CD4-positive, alpha-beta memory T cell (primary cell): ENCODE data around the gene TLE7. TPM values are rescaled to one million over a fixed set of nuclear protein-coding genes. Genes with fewer than 3 reads are reported as not detected.

Source experiments
- CTCF ChIA-PET: fragments of 350-600 bp; sonication (Branson Sonifier 250); formaldehyde crosslinking; loops from one replicate; lab custom pipeline; 2021; ENCODE audit warnings: inconsistent platforms; ENCODE audit not compliant: partially characterized antibody; lab: Charles Lee
- POLR2A ChIA-PET: fragments of 350-600 bp; sonication (Branson Sonifier 250); formaldehyde crosslinking; loops from one replicate; lab custom pipeline; 2021; ENCODE audit not compliant: partially characterized antibody; lab: Charles Lee
- DNase-seq, 5 donors: peaks; one replicate each; pipeline versions ENCODE4 v3.0.0 to v3.0.0-alpha.2; 2020 to 2022; ENCODE audit warnings: mixed read lengths in 1 of 5
- H3K27ac ChIP-seq: one replicate; pipeline ENCODE4 v1.7.0; 2013; ENCODE audit warnings: low read depth, low read length
- H3K27me3 ChIP-seq: 2 replicates; pipeline ENCODE4 v1.7.0; 2013; ENCODE audit warnings: mild to moderate bottlenecking, low read length, moderate library complexity; ENCODE audit not compliant: insufficient read depth
- H3K36me3 ChIP-seq: 2 replicates; pipeline ENCODE4 v1.7.0; 2013; ENCODE audit warnings: mild to moderate bottlenecking, low read length, moderate library complexity; ENCODE audit not compliant: insufficient read depth
- H3K4me1 ChIP-seq: 2 replicates; pipeline ENCODE4 v1.7.0; 2013; ENCODE audit warnings: mild to moderate bottlenecking, low read length, moderate library complexity; ENCODE audit not compliant: insufficient read depth
- H3K4me3 ChIP-seq, 2 donors: one replicate each; pipeline ENCODE4 v1.7.0; 2013; ENCODE audit warnings: low read length in 2 of 2, mild to moderate bottlenecking in 1 of 2
- H3K9me3 ChIP-seq, 2 donors: one replicate each; pipeline ENCODE4 v1.7.0; 2013; ENCODE audit warnings: low read length in 2 of 2, control low read depth in 1 of 2; ENCODE audit not compliant: control insufficient read depth in 1 of 2
- H3K27ac Mint-ChIP-seq, 7 donors: one replicate each; pipeline ENCODE4 v1.8.0; 2020 to 2021; ENCODE audit warnings: mixed read lengths in 7 of 7, mild to moderate bottlenecking in 6 of 7, inconsistent platforms in 3 of 7, moderate library complexity in 3 of 7
- H3K27me3 Mint-ChIP-seq, 2 donors: one replicate each; pipeline ENCODE4 v1.8.0; 2020 to 2021; ENCODE audit warnings: mixed read lengths in 2 of 2
- H3K36me3 Mint-ChIP-seq, 2 donors: one replicate each; pipeline ENCODE4 v1.8.0; 2020 to 2021; ENCODE audit warnings: mixed read lengths in 2 of 2, inconsistent platforms in 1 of 2, mild to moderate bottlenecking in 1 of 2
- H3K4me1 Mint-ChIP-seq, 4 donors: one replicate each; pipeline ENCODE4 v1.8.0; 2020 to 2021; ENCODE audit warnings: mixed read lengths in 4 of 4, mild to moderate bottlenecking in 1 of 4
- H3K4me3 Mint-ChIP-seq, 8 donors: one replicate each; pipeline ENCODE4 v1.8.0; 2020 to 2021; ENCODE audit warnings: mixed read lengths in 8 of 8, mild to moderate bottlenecking in 7 of 8, moderate library complexity in 6 of 8, inconsistent platforms in 3 of 8
- H3K9me3 Mint-ChIP-seq, 8 donors: one replicate each; pipeline ENCODE4 v1.8.0; 2020 to 2021; ENCODE audit warnings: mixed read lengths in 8 of 8, mild to moderate bottlenecking in 5 of 8, inconsistent platforms in 3 of 8, moderate library complexity in 1 of 8
- intact Hi-C: fragments of 100-400 bp; cut with micrococcal nuclease; formaldehyde crosslinking; loops from one replicate; pipeline ENCODE4 v1.15.1; 2023
- polyA plus RNA-seq, 2 donors: library from polyadenylated mRNA; unstranded; fragments of 300-500 nt; fragmentation: Illumina TruSeq; gene quantifications; one replicate each; pipeline ENCODE4 v1.2.3, GENCODE V29; 2021
- total RNA-seq, 2 experiments: library from RNA; stranded (reverse); gene quantifications; one replicate each; pipeline ENCODE4 v1.2.3, GENCODE V29; 2021

The TLE7 gene
- total and polyA plus RNA-seq, 4 experiments from 2014 or later, result not detected

DNA sequence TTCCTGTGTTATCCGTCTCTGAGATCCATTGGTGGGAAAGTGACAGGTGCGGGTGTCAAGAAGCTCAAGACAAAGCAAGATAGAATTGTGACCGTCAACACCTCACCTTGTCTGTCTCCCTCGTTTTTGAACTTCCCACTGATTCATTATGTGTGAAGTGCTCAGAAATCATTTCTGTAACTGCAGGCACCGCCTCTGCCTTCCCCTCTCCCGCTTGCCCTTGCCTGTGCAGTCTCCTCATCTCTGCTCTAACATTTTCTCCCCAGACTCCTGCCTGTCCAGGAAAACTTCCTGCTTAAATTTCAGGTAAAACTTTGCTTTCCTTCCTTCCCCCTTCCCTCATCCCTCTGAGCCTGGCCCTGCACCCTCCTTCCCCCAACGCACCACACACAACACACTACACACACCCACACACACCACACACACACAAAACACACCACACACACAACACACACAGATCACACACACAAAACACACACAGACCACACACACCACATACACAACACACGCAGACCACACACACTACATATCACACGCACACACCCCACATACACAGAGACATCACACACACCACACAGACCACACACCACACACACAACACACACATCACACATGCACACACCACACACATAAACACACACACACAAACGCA, 57.7 kb downstream of the TLE7 start:
- POLR2A ChIA-PET, result no interaction called here
- DNase-seq, result no peak
- Histone ChIP-seq H3K36me3 (no peaks in the 10 kb centered on the region), H3K4me3 (no peak overlapping the region), H3K4me1 (no peaks in the 10 kb centered on the region), H3K27me3 (no peaks in the 10 kb centered on the region), H3K9me3 (no peaks in the 10 kb centered on the region), H3K27ac (no peak overlapping the region)
- H3K27me3 Mint-ChIP-seq, result peaks cover 16 to 29% of the 10 kb centered on the region in 2 donors
- CTCF ChIA-PET, result no interaction called here
- intact Hi-C loops, result no loop called here
- H3K4me3 Mint-ChIP-seq, result no peak overlapping the region
- H3K36me3 Mint-ChIP-seq, result no peaks in the 10 kb centered on the region
- H3K9me3 Mint-ChIP-seq, result peaks cover 0 to 1% (median 0%) of the 10 kb centered on the region in 8 donors
- H3K4me1 Mint-ChIP-seq, result peaks cover 0 to 5% (median 0%) of the 10 kb centered on the region in 4 donors
- no peak overlapping the region for H3K27ac Mint-ChIP-seq

DNA sequence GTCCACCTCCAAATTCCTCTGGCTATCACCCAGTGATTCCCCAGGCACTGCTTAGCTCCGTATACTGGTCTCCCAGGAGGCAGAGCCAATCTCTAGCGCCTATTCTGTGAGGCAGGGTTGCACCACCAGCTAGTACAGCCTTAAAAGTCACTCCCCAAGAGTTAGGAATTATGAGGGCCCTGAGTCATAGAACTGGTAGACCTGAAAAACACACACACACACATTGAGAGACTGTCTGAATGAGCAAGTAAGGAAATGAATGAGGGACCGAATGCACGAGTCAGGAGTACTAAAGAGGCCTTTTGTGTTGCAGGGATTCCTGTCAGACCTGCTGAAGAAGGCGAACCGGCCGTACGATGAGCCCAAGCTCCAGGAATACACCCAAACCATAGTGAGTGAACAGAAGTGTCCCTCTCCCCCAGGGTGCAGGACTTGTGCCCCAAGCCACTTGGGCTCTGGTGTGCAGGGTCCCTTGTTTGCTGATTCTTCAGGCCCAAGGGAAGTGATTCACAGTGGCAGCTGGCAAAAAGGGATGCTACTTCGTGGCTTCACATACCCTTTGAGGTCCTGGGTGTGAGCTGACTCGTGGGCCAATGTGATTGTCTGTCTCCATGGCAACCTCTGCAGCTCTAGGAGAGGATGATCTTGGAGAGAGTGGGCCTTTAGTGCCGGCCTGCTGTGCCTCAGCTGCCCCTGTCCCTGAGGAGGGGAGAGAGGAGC, 58.6 kb downstream of the TLE7 start:
- Mint-ChIP-seq H3K4me1 (peaks cover 0 to 5% (median 0%) of the 10 kb centered on the region in 4 donors), H3K4me3 (no peak overlapping the region), H3K9me3 (peaks cover 0 to 1% (median 0%) of the 10 kb centered on the region in 8 donors), H3K27ac (no peak overlapping the region), H3K36me3 (no peaks in the 10 kb centered on the region), H3K27me3 (peaks cover 15 to 30% of the 10 kb centered on the region in 2 donors)
- Histone ChIP-seq H3K27ac (no peak overlapping the region), H3K36me3 (no peaks in the 10 kb centered on the region), H3K9me3 (no peaks in the 10 kb centered on the region), H3K4me1 (no peaks in the 10 kb centered on the region), H3K4me3 (no peak overlapping the region), H3K27me3 (no peaks in the 10 kb centered on the region)
- ChIA-PET POLR2A (no interaction called here), CTCF (no interaction called here)
- intact Hi-C loops, result no loop called here
- DNase-seq, result no peak

DNA sequence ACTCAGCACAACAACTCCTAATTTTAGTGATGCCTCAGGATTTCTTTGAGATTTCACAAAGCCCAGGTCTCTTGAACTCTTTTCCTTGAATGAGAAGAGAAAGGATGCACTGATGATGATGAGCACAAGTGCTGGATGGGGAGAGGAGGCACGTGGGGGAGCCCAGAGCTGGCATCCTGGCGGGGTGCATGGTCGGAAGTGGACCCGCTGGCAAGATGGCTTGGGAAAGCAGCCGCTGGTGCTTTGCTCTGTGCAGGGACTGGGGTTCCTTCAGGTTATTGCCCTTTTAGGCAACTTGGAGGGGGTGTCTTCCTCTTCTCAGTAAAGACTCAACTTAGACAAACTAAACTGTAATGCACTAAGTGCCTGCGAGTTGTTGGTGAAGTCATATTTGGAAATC, 61.0 kb downstream of the TLE7 start:
- H3K27me3 ChIP-seq, result no peaks in the 10 kb centered on the region
- no peaks in the 10 kb centered on the region for H3K36me3 ChIP-seq
- DNase-seq, result no peak
- Mint-ChIP-seq H3K36me3 (no peaks in the 10 kb centered on the region), H3K4me3 (no peak overlapping the region), H3K27me3 (peaks cover 14 to 24% of the 10 kb centered on the region in 2 donors), H3K9me3 (peaks cover 0 to 3% (median 0%) of the 10 kb centered on the region in 8 donors), H3K27ac (no peak overlapping the region), H3K4me1 (no peaks in the 10 kb centered on the region)
- CTCF ChIA-PET, result no interaction called here
- intact Hi-C loops, result no loop called here
- H3K4me1 ChIP-seq, result no peaks in the 10 kb centered on the region
- H3K27ac ChIP-seq, result no peak overlapping the region
- POLR2A ChIA-PET, result no interaction called here
- H3K9me3 ChIP-seq, result no peaks in the 10 kb centered on the region
- H3K4me3 ChIP-seq, result no peak overlapping the region

Other genes starting within 250 kb of the TLE7 start
- not detected for gene HYDIN, start 211.3 kb downstream of the TLE7 start, total RNA-seq
- gene HYDIN, start 211.3 kb downstream of the TLE7 start, polyA plus RNA-seq, result not detected
- 10 to 100 TPM; 27.3 to 28.5 TPM for gene CMTR2, start 152.7 kb downstream of the TLE7 start, total RNA-seq
- 10 to 100 TPM; 16.6 to 26.4 TPM for gene CMTR2, start 152.7 kb downstream of the TLE7 start, polyA plus RNA-seq
- not detected for gene CALB2, start 83.3 kb downstream of the TLE7 start, total RNA-seq
- not detected for gene CALB2, start 83.3 kb downstream of the TLE7 start, polyA plus RNA-seq
- 10 to 100 TPM; 15.2 to 16.2 TPM for gene ZNF23, start 20.2 kb upstream of the TLE7 start, total RNA-seq
- 1 to 10 TPM; 5.5 to 5.6 TPM for gene ZNF23, start 20.2 kb upstream of the TLE7 start, polyA plus RNA-seq
- 1 to 10 TPM; 8.1 to 9.3 TPM for gene ZNF19, start 47.3 kb upstream of the TLE7 start, total RNA-seq
- gene ZNF19, start 47.3 kb upstream of the TLE7 start, polyA plus RNA-seq, result 1 to 10 TPM in 1 of 2 donors, under 1 TPM in 1; 1.00 to 1.8 TPM
- not detected for gene CHST4, start 84.4 kb upstream of the TLE7 start, total RNA-seq
- not detected for gene CHST4, start 84.4 kb upstream of the TLE7 start, polyA plus RNA-seq
- gene TAT, start 135.0 kb upstream of the TLE7 start, total RNA-seq, result not detected
- gene TAT, start 135.0 kb upstream of the TLE7 start, polyA plus RNA-seq, result not detected
- gene MARVELD3, start 184.1 kb upstream of the TLE7 start, total RNA-seq, result not detected
- not detected for gene MARVELD3, start 184.1 kb upstream of the TLE7 start, polyA plus RNA-seq